ENCODE measurements around the gene HSPA2.
"Not testable (repeated sequence)": the region's sequence is repeated elsewhere in the genome, so short reads cannot be mapped to it uniquely, and the experiment has no call there.

The HSPA2 gene

GRCh38 chr14:64515053-64515452 is 25.5 kb upstream of the HSPA2 start:
- no peak for DNase-seq

- no peak for DNase-seq
Observed at GRCh38 chr14:64516969-64517368, 23.6 kb upstream of the HSPA2 start.

GRCh38 chr14:64517667-64518066 is 22.9 kb upstream of the HSPA2 start:
- not testable (repeated sequence) for DNase-seq

- DNase-seq = no peak
Observed at GRCh38 chr14:64518229-64518628, 22.3 kb upstream of the HSPA2 start.

- DNase-seq = no peak
Observed at GRCh38 chr14:64520699-64521098, 19.8 kb upstream of the HSPA2 start.

- no peak for DNase-seq
Observed at GRCh38 chr14:64522591-64523355, 17.8 kb upstream of the HSPA2 start.

- no peak for DNase-seq
Observed at GRCh38 chr14:64525354-64525753, 15.2 kb upstream of the HSPA2 start.

- DNase-seq = no peak
Observed at GRCh38 chr14:64531567-64531966, 9.0 kb upstream of the HSPA2 start.

- DNase-seq = no peak
Observed at GRCh38 chr14:64536488-64537245, 3.9 kb upstream of the HSPA2 start.

- DNase-seq = no peak
Observed at GRCh38 chr14:64541261-64541971, 875 bp downstream of the HSPA2 start.

- DNase-seq = no peak
Observed at GRCh38 chr14:64541972-64542835, 1.7 kb downstream of the HSPA2 start.

GRCh38 chr14:64542836-64543201 is 2.3 kb downstream of the HSPA2 start:
- DNase-seq = no peak

- no peak for DNase-seq
Observed at GRCh38 chr14:64544607-64545312, 4.2 kb downstream of the HSPA2 start.

GRCh38 chr14:64549016-64549415 is 8.5 kb downstream of the HSPA2 start:
- DNase-seq = no peak

- DNase-seq = no peak
Observed at GRCh38 chr14:64549791-64550620, 9.5 kb downstream of the HSPA2 start, which contains the start of gene PPP1R36. TSS of gene PPP1R36 (plus strand) at chr14:64549961. CDS start at chr14:64549998, 37 bp downstream.

GRCh38 chr14:64550621-64551333 is 10.2 kb downstream of the HSPA2 start:
- no peak for DNase-seq

- no peak for DNase-seq
Observed at GRCh38 chr14:64554556-64554955, 14.0 kb downstream of the HSPA2 start.

GRCh38 chr14:64556526-64556925 is 16.0 kb downstream of the HSPA2 start:
- no peak for DNase-seq

GRCh38 chr14:64558216-64558615 is 17.7 kb downstream of the HSPA2 start:
- DNase-seq = not testable (repeated sequence)

- no peak for DNase-seq
Observed at GRCh38 chr14:64561631-64562030, 21.1 kb downstream of the HSPA2 start.

Data from effector CD4-positive, alpha-beta T cell (primary cell).